ENCODE measurements around the gene ARRB2.
A peak's percentile ranks its signal among the peaks of the same experiment; 100 is the strongest.

GRCh38 chr17:4739122-4740024 is 28.9 kb downstream of the ARRB2 start, which contains the start of the genes CXCL16 and ZMYND15:
- no peak for TF ChIP-seq RFX5 (IDR thresholded peaks at IDR 0.05; ENCODE audit: low read length)
- no peak for TF ChIP-seq USF2 (IDR thresholded peaks at IDR 0.05; ENCODE audit: borderline replicate concordance, low read depth, low read length)
- TF ChIP-seq, protein P1, sequence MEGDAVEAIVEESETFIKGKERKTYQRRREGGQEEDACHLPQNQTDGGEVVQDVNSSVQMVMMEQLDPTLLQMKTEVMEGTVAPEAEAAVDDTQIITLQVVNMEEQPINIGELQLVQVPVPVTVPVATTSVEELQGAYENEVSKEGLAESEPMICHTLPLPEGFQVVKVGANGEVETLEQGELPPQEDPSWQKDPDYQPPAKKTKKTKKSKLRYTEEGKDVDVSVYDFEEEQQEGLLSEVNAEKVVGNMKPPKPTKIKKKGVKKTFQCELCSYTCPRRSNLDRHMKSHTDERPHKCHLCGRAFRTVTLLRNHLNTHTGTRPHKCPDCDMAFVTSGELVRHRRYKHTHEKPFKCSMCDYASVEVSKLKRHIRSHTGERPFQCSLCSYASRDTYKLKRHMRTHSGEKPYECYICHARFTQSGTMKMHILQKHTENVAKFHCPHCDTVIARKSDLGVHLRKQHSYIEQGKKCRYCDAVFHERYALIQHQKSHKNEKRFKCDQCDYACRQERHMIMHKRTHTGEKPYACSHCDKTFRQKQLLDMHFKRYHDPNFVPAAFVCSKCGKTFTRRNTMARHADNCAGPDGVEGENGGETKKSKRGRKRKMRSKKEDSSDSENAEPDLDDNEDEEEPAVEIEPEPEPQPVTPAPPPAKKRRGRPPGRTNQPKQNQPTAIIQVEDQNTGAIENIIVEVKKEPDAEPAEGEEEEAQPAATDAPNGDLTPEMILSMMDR (IDR thresholded peaks at IDR 0.05) = no peak
- TF ChIP-seq, protein P2, sequence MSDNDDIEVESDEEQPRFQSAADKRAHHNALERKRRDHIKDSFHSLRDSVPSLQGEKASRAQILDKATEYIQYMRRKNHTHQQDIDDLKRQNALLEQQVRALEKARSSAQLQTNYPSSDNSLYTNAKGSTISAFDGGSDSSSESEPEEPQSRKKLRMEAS (IDR thresholded peaks at IDR 0.05; ENCODE audit: low read depth) = peak; percentile 11; the same call in 1 of the 2 replicates
- no peak for TF ChIP-seq SMC3 (IDR thresholded peaks at IDR 0.05; ENCODE audit: low read depth, low read length)
- TF ChIP-seq EZH2phosphoT487 (IDR thresholded peaks at IDR 0.05; ENCODE audit: borderline replicate concordance, low read depth) = no peak
- no peak for TF ChIP-seq POLR2AphosphoS5 (IDR thresholded peaks at IDR 0.05; ENCODE audit: low read depth, low read length)
- TF ChIP-seq EP300 (IDR thresholded peaks at IDR 0.05; ENCODE audit: borderline replicate concordance in 1 of 2, low read depth in 1 of 2, low read length in 1 of 2) = no peak
- TF ChIP-seq TAF1 (IDR thresholded peaks at IDR 0.05; ENCODE audit: borderline replicate concordance, low read depth, low read length) = no peak
- no peak for TF ChIP-seq TCF12 (IDR thresholded peaks at IDR 0.05)
- TF ChIP-seq RAD21 (IDR thresholded peaks at IDR 0.05; ENCODE audit: low read length) = no peak

All from SK-N-SH (cell line).